Activated naive CD4-positive, alpha-beta T cell treated with anti-CD3 and anti-CD28 coated beads, Interleukin-2, amount 10 ng/mL, durations not matched to agents 5 hours and 36 hours (primary cell): ENCODE data around the gene CD1D. TPM values are rescaled to one million over a fixed set of nuclear protein-coding genes. Genes with fewer than 3 reads are reported as not detected.

Source experiments
- total RNA-seq, 2 experiments: library from RNA; stranded (reverse); gene quantifications; one replicate each; pipeline ENCODE4 v1.2.3, GENCODE V29; 2021

CD1D gene
- total RNA-seq: not detected

GRCh38 chr1:158180741-158181576 lies at the start of gene CD1D:
Gene CD1D, plus strand, starts transcription at chr1:158180895. Its CDS starts 207 bp downstream, at chr1:158181102.

Other genes with a start within 250 kb of the CD1D start
- gene KIRREL1, start 187.2 kb upstream of the CD1D start, total RNA-seq: under 1 TPM in 1 of 2 experiments, not detected in 1; 0.02 TPM
- gene CD1A, start 73.5 kb downstream of the CD1D start, total RNA-seq: not detected
- gene CD1C, start 109.0 kb downstream of the CD1D start, total RNA-seq: not detected
- gene CD1B, start 150.6 kb downstream of the CD1D start, total RNA-seq: not detected
- gene CD1E, start 173.0 kb downstream of the CD1D start, total RNA-seq: not detected
- gene OR10T2, start 218.6 kb downstream of the CD1D start, total RNA-seq: not detected
- not detected for gene OR10K2, start 245.3 kb downstream of the CD1D start, total RNA-seq